ENCODE results near the gene FBN1. TPM values are rescaled to one million over a fixed set of nuclear protein-coding genes. Genes with fewer than 3 reads are reported as not detected.

FBN1 gene
- total and polyA plus RNA-seq, 2 experiments from 2014 or later = 1.9 to 3.8 TPM

DNA sequence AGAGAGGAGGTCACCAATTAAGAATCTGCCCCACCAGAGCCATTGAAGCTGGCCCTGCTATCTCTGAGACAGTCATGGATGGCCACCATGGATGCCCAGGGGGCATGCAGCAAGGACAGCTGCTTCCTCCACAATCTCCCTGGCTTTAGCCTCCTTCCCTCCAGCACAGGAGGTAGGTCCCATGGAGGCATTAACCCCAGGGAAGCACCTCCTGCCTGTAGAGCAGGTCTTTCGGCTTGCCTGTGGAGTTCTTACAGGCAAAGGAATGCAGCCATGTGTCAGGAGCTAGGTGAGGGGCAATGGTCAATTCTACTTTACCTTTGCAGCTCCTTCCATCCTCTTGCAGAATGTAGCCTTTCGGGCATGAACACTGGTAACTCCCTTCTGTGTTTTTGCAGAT, 220.5 kb downstream of the FBN1 start:
- Histone ChIP-seq H2AFZ (no peak overlapping the region), H3F3A (replicated peaks; ENCODE audit: low read depth) (no peaks in the 10 kb centered on the region), H3K4me1 (ENCODE audit: insufficient read depth) (peaks cover 10% of the 10 kb centered on the region), H3K9me2 (ENCODE audit: insufficient read depth) (peaks cover 3% of the 10 kb centered on the region; the same call in 1 of the 2 replicates), H3K36me3 (ENCODE audit: insufficient read depth) (no peaks in the 10 kb centered on the region; the same call in 1 of the 2 replicates), H3K27ac (ENCODE audit: low read depth) (no peak overlapping the region), H4K20me1 (replicated peaks; ENCODE audit: insufficient read depth) (no peaks in the 10 kb centered on the region), H3K4me2 (no peak overlapping the region), H3K4me3 (no peak overlapping the region), H3K27me3 (ENCODE audit: insufficient read depth) (no peaks in the 10 kb centered on the region), H3K79me2 (replicated peaks; ENCODE audit: insufficient read depth) (no peaks in the 10 kb centered on the region)
- H3K4me3 Mint-ChIP-seq = no peak overlapping the region
- DNase-seq (ENCODE audit: low spot score) = no peak
- no peak overlapping the region for H3K27ac Mint-ChIP-seq
- H3K9me3 Mint-ChIP-seq = no peaks in the 10 kb centered on the region
- H3K4me1 Mint-ChIP-seq = peaks cover 12% of the 10 kb centered on the region
- H3K36me3 Mint-ChIP-seq (ENCODE audit: low read depth) = no peaks in the 10 kb centered on the region
- H3K27me3 Mint-ChIP-seq (ENCODE audit: insufficient read depth, low read depth, poor library complexity) = no peaks in the 10 kb centered on the region
- TF ChIP-seq POLR2AphosphoS5 (IDR thresholded peaks at IDR 0.05; ENCODE audit: low read depth) = no peak
- TF ChIP-seq EZH2 (IDR thresholded peaks at IDR 0.05; ENCODE audit: low read depth, unreplicated experiment) = no peak
- no peak for TF ChIP-seq CREB1 (CRISPR knock-in tag; IDR thresholded peaks at IDR 0.05; ENCODE audit: low read depth)
- no peak for TF ChIP-seq STAT1 (IDR thresholded peaks at IDR 0.05; ENCODE audit: unreplicated experiment)
- TF ChIP-seq, protein P1, sequence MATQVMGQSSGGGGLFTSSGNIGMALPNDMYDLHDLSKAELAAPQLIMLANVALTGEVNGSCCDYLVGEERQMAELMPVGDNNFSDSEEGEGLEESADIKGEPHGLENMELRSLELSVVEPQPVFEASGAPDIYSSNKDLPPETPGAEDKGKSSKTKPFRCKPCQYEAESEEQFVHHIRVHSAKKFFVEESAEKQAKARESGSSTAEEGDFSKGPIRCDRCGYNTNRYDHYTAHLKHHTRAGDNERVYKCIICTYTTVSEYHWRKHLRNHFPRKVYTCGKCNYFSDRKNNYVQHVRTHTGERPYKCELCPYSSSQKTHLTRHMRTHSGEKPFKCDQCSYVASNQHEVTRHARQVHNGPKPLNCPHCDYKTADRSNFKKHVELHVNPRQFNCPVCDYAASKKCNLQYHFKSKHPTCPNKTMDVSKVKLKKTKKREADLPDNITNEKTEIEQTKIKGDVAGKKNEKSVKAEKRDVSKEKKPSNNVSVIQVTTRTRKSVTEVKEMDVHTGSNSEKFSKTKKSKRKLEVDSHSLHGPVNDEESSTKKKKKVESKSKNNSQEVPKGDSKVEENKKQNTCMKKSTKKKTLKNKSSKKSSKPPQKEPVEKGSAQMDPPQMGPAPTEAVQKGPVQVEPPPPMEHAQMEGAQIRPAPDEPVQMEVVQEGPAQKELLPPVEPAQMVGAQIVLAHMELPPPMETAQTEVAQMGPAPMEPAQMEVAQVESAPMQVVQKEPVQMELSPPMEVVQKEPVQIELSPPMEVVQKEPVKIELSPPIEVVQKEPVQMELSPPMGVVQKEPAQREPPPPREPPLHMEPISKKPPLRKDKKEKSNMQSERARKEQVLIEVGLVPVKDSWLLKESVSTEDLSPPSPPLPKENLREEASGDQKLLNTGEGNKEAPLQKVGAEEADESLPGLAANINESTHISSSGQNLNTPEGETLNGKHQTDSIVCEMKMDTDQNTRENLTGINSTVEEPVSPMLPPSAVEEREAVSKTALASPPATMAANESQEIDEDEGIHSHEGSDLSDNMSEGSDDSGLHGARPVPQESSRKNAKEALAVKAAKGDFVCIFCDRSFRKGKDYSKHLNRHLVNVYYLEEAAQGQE (IDR thresholded peaks at IDR 0.05; ENCODE audit: unreplicated experiment) = no peak
- TF ChIP-seq, protein P2, sequence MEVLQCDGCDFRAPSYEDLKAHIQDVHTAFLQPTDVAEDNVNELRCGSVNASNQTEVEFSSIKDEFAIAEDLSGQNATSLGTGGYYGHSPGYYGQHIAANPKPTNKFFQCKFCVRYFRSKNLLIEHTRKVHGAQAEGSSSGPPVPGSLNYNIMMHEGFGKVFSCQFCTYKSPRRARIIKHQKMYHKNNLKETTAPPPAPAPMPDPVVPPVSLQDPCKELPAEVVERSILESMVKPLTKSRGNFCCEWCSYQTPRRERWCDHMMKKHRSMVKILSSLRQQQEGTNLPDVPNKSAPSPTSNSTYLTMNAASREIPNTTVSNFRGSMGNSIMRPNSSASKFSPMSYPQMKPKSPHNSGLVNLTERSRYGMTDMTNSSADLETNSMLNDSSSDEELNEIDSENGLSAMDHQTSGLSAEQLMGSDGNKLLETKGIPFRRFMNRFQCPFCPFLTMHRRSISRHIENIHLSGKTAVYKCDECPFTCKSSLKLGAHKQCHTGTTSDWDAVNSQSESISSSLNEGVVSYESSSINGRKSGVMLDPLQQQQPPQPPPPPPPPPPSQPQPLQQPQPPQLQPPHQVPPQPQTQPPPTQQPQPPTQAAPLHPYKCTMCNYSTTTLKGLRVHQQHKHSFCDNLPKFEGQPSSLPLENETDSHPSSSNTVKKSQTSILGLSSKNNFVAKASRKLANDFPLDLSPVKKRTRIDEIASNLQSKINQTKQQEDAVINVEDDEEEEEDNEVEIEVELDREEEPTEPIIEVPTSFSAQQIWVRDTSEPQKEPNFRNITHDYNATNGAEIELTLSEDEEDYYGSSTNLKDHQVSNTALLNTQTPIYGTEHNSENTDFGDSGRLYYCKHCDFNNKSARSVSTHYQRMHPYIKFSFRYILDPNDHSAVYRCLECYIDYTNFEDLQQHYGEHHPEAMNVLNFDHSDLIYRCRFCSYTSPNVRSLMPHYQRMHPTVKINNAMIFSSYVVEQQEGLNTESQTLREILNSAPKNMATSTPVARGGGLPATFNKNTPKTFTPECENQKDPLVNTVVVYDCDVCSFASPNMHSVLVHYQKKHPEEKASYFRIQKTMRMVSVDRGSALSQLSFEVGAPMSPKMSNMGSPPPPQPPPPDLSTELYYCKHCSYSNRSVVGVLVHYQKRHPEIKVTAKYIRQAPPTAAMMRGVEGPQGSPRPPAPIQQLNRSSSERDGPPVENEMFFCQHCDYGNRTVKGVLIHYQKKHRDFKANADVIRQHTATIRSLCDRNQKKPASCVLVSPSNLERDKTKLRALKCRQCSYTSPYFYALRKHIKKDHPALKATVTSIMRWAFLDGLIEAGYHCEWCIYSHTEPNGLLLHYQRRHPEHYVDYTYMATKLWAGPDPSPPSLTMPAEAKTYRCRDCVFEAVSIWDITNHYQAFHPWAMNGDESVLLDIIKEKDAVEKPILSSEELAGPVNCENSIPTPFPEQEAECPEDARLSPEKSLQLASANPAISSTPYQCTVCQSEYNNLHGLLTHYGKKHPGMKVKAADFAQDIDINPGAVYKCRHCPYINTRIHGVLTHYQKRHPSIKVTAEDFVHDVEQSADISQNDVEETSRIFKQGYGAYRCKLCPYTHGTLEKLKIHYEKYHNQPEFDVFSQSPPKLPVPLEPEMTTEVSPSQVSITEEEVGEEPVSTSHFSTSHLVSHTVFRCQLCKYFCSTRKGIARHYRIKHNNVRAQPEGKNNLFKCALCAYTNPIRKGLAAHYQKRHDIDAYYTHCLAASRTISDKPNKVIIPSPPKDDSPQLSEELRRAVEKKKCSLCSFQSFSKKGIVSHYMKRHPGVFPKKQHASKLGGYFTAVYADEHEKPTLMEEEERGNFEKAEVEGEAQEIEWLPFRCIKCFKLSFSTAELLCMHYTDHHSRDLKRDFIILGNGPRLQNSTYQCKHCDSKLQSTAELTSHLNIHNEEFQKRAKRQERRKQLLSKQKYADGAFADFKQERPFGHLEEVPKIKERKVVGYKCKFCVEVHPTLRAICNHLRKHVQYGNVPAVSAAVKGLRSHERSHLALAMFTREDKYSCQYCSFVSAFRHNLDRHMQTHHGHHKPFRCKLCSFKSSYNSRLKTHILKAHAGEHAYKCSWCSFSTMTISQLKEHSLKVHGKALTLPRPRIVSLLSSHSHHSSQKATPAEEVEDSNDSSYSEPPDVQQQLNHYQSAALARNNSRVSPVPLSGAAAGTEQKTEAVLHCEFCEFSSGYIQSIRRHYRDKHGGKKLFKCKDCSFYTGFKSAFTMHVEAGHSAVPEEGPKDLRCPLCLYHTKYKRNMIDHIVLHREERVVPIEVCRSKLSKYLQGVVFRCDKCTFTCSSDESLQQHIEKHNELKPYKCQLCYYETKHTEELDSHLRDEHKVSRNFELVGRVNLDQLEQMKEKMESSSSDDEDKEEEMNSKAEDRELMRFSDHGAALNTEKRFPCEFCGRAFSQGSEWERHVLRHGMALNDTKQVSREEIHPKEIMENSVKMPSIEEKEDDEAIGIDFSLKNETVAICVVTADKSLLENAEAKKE (CRISPR knock-in tag; IDR thresholded peaks at IDR 0.05) = no peak
- TF ChIP-seq, protein P3, sequence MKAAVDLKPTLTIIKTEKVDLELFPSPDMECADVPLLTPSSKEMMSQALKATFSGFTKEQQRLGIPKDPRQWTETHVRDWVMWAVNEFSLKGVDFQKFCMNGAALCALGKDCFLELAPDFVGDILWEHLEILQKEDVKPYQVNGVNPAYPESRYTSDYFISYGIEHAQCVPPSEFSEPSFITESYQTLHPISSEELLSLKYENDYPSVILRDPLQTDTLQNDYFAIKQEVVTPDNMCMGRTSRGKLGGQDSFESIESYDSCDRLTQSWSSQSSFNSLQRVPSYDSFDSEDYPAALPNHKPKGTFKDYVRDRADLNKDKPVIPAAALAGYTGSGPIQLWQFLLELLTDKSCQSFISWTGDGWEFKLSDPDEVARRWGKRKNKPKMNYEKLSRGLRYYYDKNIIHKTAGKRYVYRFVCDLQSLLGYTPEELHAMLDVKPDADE (IDR thresholded peaks at IDR 0.05) = no peak
- TF ChIP-seq, protein P4, sequence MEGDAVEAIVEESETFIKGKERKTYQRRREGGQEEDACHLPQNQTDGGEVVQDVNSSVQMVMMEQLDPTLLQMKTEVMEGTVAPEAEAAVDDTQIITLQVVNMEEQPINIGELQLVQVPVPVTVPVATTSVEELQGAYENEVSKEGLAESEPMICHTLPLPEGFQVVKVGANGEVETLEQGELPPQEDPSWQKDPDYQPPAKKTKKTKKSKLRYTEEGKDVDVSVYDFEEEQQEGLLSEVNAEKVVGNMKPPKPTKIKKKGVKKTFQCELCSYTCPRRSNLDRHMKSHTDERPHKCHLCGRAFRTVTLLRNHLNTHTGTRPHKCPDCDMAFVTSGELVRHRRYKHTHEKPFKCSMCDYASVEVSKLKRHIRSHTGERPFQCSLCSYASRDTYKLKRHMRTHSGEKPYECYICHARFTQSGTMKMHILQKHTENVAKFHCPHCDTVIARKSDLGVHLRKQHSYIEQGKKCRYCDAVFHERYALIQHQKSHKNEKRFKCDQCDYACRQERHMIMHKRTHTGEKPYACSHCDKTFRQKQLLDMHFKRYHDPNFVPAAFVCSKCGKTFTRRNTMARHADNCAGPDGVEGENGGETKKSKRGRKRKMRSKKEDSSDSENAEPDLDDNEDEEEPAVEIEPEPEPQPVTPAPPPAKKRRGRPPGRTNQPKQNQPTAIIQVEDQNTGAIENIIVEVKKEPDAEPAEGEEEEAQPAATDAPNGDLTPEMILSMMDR (conservative IDR thresholded peaks at IDR 0.05; ENCODE audit: low read depth in 2 of 2) = no peak
- no peak for TF ChIP-seq ZNF114 (CRISPR knock-in tag; IDR thresholded peaks at IDR 0.05)
- no peak for TF ChIP-seq EZH2phosphoT487 (IDR thresholded peaks at IDR 0.05; ENCODE audit: unreplicated experiment)
- TF ChIP-seq ZNF331 (CRISPR knock-in tag; IDR thresholded peaks at IDR 0.05; ENCODE audit: low read depth) = no peak
- no peak for ATAC-seq
